ENCODE results near the gene TMEM179B. TPM values are rescaled to one million over a fixed set of nuclear protein-coding genes. Genes with fewer than 3 reads are reported as not detected.

The TMEM179B gene
- total and polyA plus RNA-seq, 9 of the 15 experiments (the other 6 are each of a cell fraction or from before 2014, with no cell fraction given): 27.7 to 105 (median 37.0) TPM

DNA sequence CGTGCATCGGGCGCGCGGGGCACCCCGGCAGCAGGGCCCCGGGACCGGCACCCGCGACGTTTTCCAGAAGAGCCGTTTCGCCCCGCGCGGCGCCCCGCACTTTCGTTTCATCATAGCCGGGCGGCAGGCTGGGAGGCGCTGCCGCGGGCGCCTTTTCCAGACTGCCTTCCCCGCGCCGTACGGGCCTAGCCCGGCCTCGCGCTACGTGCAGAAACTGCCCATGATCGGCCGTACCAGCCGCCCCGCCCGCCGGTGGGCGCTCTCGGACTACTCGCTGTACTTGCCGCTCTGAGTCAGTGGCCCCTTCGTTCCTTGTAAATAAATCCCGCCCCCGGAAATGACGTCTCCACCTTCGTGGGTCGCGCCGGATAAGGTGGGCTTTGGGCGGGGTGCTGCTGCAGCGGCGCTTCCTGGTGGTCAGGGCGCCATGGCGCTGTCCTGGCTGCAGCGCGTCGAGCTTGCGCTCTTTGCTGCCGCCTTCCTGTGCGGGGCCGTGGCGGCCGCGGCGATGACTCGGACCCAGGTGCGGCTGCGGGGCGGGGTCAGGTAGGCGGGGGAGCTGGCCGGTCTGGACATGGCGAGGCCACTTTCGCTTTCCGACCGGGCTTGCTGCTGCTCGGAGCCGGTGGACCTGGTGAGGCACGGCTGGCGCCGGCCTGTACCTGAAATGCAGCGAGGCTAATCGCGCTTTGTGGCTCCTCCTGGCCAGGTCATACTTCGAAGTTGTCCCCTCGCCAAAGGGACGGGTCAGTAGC, at the start of gene TMEM179B (continued):
- no peak for TF ChIP-seq ZNF3 (CRISPR knock-in tag; IDR thresholded peaks at IDR 0.05)
- no peak for TF ChIP-seq ZNF124 (CRISPR knock-in tag; IDR thresholded peaks at IDR 0.05)
- TF ChIP-seq BCOR (IDR thresholded peaks at IDR 0.05): no peak; the same call in 1 of the 2 replicates
- TF ChIP-seq, protein P1, sequence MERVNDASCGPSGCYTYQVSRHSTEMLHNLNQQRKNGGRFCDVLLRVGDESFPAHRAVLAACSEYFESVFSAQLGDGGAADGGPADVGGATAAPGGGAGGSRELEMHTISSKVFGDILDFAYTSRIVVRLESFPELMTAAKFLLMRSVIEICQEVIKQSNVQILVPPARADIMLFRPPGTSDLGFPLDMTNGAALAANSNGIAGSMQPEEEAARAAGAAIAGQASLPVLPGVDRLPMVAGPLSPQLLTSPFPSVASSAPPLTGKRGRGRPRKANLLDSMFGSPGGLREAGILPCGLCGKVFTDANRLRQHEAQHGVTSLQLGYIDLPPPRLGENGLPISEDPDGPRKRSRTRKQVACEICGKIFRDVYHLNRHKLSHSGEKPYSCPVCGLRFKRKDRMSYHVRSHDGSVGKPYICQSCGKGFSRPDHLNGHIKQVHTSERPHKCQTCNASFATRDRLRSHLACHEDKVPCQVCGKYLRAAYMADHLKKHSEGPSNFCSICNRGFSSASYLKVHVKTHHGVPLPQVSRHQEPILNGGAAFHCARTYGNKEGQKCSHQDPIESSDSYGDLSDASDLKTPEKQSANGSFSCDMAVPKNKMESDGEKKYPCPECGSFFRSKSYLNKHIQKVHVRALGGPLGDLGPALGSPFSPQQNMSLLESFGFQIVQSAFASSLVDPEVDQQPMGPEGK (CRISPR knock-in tag; IDR thresholded peaks at IDR 0.05; ENCODE audit: borderline replicate concordance): no peak
- TF ChIP-seq, protein P2, sequence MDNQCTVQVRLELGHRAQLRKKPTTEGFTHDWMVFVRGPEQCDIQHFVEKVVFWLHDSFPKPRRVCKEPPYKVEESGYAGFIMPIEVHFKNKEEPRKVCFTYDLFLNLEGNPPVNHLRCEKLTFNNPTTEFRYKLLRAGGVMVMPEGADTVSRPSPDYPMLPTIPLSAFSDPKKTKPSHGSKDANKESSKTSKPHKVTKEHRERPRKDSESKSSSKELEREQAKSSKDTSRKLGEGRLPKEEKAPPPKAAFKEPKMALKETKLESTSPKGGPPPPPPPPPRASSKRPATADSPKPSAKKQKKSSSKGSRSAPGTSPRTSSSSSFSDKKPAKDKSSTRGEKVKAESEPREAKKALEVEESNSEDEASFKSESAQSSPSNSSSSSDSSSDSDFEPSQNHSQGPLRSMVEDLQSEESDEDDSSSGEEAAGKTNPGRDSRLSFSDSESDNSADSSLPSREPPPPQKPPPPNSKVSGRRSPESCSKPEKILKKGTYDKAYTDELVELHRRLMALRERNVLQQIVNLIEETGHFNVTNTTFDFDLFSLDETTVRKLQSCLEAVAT (IDR thresholded peaks at IDR 0.05): peak in 1 of 2 experiments; percentile 49; a peak in 2 of 4 replicates
- TF ChIP-seq, protein P3, sequence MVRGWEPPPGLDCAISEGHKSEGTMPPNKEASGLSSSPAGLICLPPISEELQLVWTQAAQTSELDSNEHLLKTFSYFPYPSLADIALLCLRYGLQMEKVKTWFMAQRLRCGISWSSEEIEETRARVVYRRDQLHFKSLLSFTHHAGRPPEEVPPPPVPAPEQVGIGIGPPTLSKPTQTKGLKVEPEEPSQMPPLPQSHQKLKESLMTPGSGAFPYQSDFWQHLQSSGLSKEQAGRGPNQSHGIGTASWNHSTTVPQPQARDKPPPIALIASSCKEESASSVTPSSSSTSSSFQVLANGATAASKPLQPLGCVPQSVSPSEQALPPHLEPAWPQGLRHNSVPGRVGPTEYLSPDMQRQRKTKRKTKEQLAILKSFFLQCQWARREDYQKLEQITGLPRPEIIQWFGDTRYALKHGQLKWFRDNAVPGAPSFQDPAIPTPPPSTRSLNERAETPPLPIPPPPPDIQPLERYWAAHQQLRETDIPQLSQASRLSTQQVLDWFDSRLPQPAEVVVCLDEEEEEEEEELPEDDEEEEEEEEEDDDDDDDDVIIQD (CRISPR knock-in tag; IDR thresholded peaks at IDR 0.05): no peak
- TF ChIP-seq CREB1 (IDR thresholded peaks at IDR 0.05): peak; percentile 94
- peak; percentile 97 for TF ChIP-seq CREB1 (CRISPR knock-in tag; IDR thresholded peaks at IDR 0.05)
- no peak for TF ChIP-seq MCM5 (IDR thresholded peaks at IDR 0.05; ENCODE audit: low read depth)
- TF ChIP-seq MAFF (IDR thresholded peaks at IDR 0.05; ENCODE audit: low read length): no peak
- TF ChIP-seq NR1H2 (CRISPR knock-in tag; IDR thresholded peaks at IDR 0.05): no peak
- TF ChIP-seq HNRNPH1 (optimal IDR thresholded peaks at IDR 0.05; ENCODE audit: low read depth, low read length): no peak
- TF ChIP-seq PCBP1 (IDR thresholded peaks at IDR 0.05; ENCODE audit: low read depth, low read length, poor library complexity, severe bottlenecking): no peak
- no peak for TF ChIP-seq GATAD2A (IDR thresholded peaks at IDR 0.05)
- TF ChIP-seq CCAR2 (IDR thresholded peaks at IDR 0.05; ENCODE audit: low read depth, low read length): no peak
- no peak for TF ChIP-seq KDM1A (IDR thresholded peaks at IDR 0.05)
- TF ChIP-seq TARDBP (IDR thresholded peaks at IDR 0.05): no peak
- no peak for TF ChIP-seq FOXM1 (IDR thresholded peaks at IDR 0.05; ENCODE audit: low read depth)
- no peak for TF ChIP-seq FOXM1 (CRISPR knock-in tag; IDR thresholded peaks at IDR 0.05; ENCODE audit: low read depth)
- TF ChIP-seq TCF7L2 (IDR thresholded peaks at IDR 0.05; ENCODE audit: low read depth, low read length): no peak
- peak; percentile 28; the same call in 1 of the 2 replicates for TF ChIP-seq KLF13 (tag; IDR thresholded peaks at IDR 0.05; ENCODE audit: borderline replicate concordance, low read depth)
- no peak for TF ChIP-seq ZNF311 (CRISPR knock-in tag; IDR thresholded peaks at IDR 0.05)
- TF ChIP-seq STAG1 (CRISPR knock-in tag; IDR thresholded peaks at IDR 0.05; ENCODE audit: borderline replicate concordance): no peak; the same call in 1 of the 2 replicates
- no peak for TF ChIP-seq ZNF707 (CRISPR knock-in tag; conservative IDR thresholded peaks at IDR 0.05)
- TF ChIP-seq, protein P4, sequence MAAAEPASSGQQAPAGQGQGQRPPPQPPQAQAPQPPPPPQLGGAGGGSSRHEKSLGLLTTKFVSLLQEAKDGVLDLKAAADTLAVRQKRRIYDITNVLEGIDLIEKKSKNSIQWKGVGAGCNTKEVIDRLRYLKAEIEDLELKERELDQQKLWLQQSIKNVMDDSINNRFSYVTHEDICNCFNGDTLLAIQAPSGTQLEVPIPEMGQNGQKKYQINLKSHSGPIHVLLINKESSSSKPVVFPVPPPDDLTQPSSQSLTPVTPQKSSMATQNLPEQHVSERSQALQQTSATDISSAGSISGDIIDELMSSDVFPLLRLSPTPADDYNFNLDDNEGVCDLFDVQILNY (CRISPR knock-in tag; IDR thresholded peaks at IDR 0.05): peak; percentile 94
